SU-DHL-6 (cell line): ENCODE data around the gene CDSN.

Source experiments
- H2AFZ ChIP-seq: fragments of 200-600 bp; sonication (generic); 2 replicates; pipeline ENCODE4 v1.6.1; 2014; ENCODE audit warnings: low read depth, mild to moderate bottlenecking, moderate library complexity, mixed read lengths, antibody characterized with exemption, low read length; ENCODE audit not compliant: severe bottlenecking
- H3F3A ChIP-seq: fragments of 200-600 bp; shearing (Covaris generic); 2 replicates; pipeline ENCODE4 v1.6.0; 2016; ENCODE audit warnings: antibody characterized with exemption, mild to moderate bottlenecking; ENCODE audit not compliant: insufficient read depth
- H3K27ac ChIP-seq: fragments of 200-600 bp; sonication (generic); 2 replicates; pipeline ENCODE4 v1.5.1; 2016; ENCODE audit warnings: low read depth, mild to moderate bottlenecking, low read length, moderate library complexity, mixed read lengths
- H3K27me3 ChIP-seq: fragments of 200-600 bp; sonication (generic), shearing (Covaris generic); 2 replicates; pipeline ENCODE4 v1.6.0; 2014; ENCODE audit warnings: mild to moderate bottlenecking, low read length
- H3K36me3 ChIP-seq: fragments of 200-600 bp; sonication (generic); 2 replicates; pipeline ENCODE4 v1.6.1; 2014; ENCODE audit warnings: mild to moderate bottlenecking, low read length, mixed read lengths
- H3K4me2 ChIP-seq: fragments of 300-600, 200-600 bp; shearing (Covaris generic), sonication (generic); 2 replicates; pipeline ENCODE4 v1.6.0; 2014; ENCODE audit warnings: low read length, low read depth, mild to moderate bottlenecking; ENCODE audit not compliant: poor library complexity, severe bottlenecking
- H3K4me3 ChIP-seq: fragments of 200-600 bp; sonication (generic); 2 replicates; pipeline ENCODE4 v1.5.1; 2014; ENCODE audit warnings: antibody characterized with exemption, low read length, mild to moderate bottlenecking, mixed read lengths; ENCODE audit not compliant: insufficient read depth, poor library complexity, severe bottlenecking
- H3K79me2 ChIP-seq: fragments of 200-600 bp; sonication (generic); 2 replicates; pipeline ENCODE4 v1.6.1; 2014; ENCODE audit warnings: mild to moderate bottlenecking, low read length, moderate library complexity; ENCODE audit not compliant: insufficient read depth
- H3K9ac ChIP-seq: fragments of 200-600 bp; sonication (generic); 2 replicates; pipeline ENCODE4 v1.7.0; 2014; ENCODE audit warnings: mild to moderate bottlenecking, low read length
- H3K9me2 ChIP-seq: fragments of 200-600 bp; sonication (generic); replicated peaks from 2 replicates; pipeline ENCODE4 v1.6.1; 2014; ENCODE audit warnings: low read length; ENCODE audit not compliant: insufficient read depth
- H3K9me3 ChIP-seq: fragments of 200-600 bp; sonication (generic); 2 replicates; pipeline ENCODE4 v1.6.1; 2014; ENCODE audit warnings: low read length, mixed read lengths; ENCODE audit not compliant: insufficient read depth
- H4K20me1 ChIP-seq: fragments of 200-600 bp; sonication (generic); 2 replicates; pipeline ENCODE4 v1.6.1; 2014; ENCODE audit warnings: low read depth, mild to moderate bottlenecking, antibody characterized with exemption, low read length, moderate library complexity, mixed read lengths
- EZH2phosphoT487 ChIP-seq: fragments of 200-600 bp; sonication (generic), shearing (Covaris generic); conservative IDR thresholded peaks from 2 replicates; pipeline ENCODE4 v1.6.1; 2018; ENCODE audit warnings: mild to moderate bottlenecking, antibody characterized with exemption, low read length, moderate library complexity, mixed read lengths
- TF ChIP-seq, protein P1 (sequence below): fragments of 200-600 bp; sonication (generic); IDR thresholded peaks from one replicate; pipeline ENCODE4 v1.5.1; 2017; ENCODE audit warnings: antibody characterized with exemption, mild to moderate bottlenecking, low read length, moderate library complexity; ENCODE audit not compliant: insufficient read depth, poor library complexity, severe bottlenecking

CDSN gene

DNA sequence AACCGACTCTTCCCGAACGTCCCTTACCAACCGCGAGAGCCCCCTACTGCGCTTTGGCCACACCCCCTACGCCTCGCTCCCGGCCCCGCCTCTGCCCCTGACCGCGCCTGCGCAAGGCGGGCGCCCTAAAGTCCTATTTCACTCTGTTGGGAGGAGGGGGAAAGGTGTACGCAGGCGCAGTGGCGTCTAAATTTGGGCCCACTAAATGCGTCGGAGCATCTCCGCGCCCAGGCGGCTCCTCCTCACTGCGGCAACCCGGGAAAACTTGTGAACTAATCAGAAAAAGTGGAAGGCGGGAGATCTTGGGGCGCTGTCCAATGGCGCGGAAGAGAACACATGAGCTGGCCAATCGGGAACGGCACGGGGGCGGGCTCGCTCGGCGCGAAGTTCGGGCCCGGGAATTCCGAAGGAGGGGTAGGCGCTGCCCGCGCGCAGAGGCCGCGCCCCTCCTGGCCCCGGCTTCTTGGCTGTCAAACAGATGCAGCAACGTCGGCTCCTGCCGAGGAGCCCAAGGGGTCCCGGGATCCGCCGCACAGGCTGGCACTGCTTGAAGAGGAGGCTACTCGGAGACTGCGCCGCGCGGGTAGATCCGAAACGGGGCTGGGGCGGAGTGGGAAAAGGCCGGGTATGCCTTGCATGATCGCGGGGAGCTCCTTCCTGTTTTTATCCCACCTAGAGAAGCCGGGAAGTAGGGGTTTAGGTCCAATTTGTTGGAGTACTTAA, 38.1 kb upstream of the CDSN start, which contains the start of gene TCF19:
TCF19 (plus strand) TSS at position 450 of the 723 bp plus-strand sequence. CDS start 881 bp downstream, outside the sequence.
- peak within 1 kb of the TSS; percentile 79 for H2AFZ ChIP-seq
- peak within 1 kb of the TSS; percentile 60 for H3K27ac ChIP-seq

DNA sequence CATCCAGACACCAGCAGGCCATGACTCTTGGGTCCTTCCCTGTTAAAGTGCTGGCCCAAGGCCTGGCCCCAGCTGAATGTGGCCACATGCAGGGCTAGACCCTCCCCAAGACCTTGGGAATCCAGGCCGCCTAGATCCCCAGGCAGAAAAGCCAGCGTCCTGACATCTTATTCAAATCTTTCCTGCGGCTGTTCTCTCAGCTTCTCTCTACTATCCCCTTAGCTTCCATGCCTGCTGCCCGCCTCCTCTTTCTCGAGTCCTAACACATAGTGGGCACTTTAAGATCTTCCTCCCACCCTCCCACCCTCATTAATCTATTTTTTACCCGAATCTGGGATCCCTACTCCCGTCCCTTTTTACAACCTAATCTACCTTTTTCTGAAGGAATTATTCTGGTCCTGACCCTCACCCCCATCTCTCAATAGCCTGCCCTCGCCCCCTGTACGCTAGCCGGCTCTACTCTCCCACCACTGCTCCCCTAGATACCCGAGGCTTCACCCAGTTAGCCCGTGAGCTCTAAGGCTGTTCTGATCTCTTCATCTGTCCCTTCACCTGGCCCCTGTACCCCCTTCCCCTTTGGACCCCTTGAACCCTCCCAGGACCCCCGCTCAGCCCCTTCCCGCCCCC, 37.4 kb upstream of the CDSN start, which contains the start of gene CCHCR1:
CCHCR1 (minus strand) TSS at position 290 of the 627 bp plus-strand sequence; CDS start at position 88, 202 bp downstream.
- Histone ChIP-seq H3K9ac (peak within 1 kb of the TSS; percentile 76), H3K4me2 (peak within 1 kb of the TSS; percentile 80), H2AFZ (peak within 1 kb of the TSS; percentile 79), H3K36me3 (peaks cover 15% of the 10 kb centered on the region; the same call in 1 of the 2 replicates), H3K4me3 (peak within 1 kb of the TSS; percentile 89), H3K79me2 (peaks cover 26% of the 10 kb centered on the region), H3K9me2 (no peaks in the 10 kb centered on the region), H3K9me3 (no peaks in the 10 kb centered on the region), H3F3A (no peaks in the 10 kb centered on the region), H4K20me1 (peaks cover 3% of the 10 kb centered on the region; the same call in 1 of the 2 replicates), H3K27ac (peak within 1 kb of the TSS; percentile 60), H3K27me3 (no peaks in the 10 kb centered on the region)
- TF ChIP-seq, protein P1, sequence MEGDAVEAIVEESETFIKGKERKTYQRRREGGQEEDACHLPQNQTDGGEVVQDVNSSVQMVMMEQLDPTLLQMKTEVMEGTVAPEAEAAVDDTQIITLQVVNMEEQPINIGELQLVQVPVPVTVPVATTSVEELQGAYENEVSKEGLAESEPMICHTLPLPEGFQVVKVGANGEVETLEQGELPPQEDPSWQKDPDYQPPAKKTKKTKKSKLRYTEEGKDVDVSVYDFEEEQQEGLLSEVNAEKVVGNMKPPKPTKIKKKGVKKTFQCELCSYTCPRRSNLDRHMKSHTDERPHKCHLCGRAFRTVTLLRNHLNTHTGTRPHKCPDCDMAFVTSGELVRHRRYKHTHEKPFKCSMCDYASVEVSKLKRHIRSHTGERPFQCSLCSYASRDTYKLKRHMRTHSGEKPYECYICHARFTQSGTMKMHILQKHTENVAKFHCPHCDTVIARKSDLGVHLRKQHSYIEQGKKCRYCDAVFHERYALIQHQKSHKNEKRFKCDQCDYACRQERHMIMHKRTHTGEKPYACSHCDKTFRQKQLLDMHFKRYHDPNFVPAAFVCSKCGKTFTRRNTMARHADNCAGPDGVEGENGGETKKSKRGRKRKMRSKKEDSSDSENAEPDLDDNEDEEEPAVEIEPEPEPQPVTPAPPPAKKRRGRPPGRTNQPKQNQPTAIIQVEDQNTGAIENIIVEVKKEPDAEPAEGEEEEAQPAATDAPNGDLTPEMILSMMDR, result no peak
- TF ChIP-seq EZH2phosphoT487, result no peak

More for the DNA sequence above, 38.1 kb upstream of the CDSN start, which contains the start of gene TCF19:
- Histone ChIP-seq H3K79me2 (peaks cover 26% of the 10 kb centered on the region), H3K9me3 (no peaks in the 10 kb centered on the region), H3F3A (no peaks in the 10 kb centered on the region), H3K9ac (peak within 1 kb of the TSS; percentile 76), H4K20me1 (peaks cover 3% of the 10 kb centered on the region; the same call in 1 of the 2 replicates), H3K27me3 (no peaks in the 10 kb centered on the region), H3K4me2 (peak within 1 kb of the TSS; percentile 80), H3K36me3 (peaks cover 15% of the 10 kb centered on the region; the same call in 1 of the 2 replicates), H3K4me3 (peak within 1 kb of the TSS; percentile 89), H3K9me2 (no peaks in the 10 kb centered on the region)
- no peak for TF ChIP-seq EZH2phosphoT487
- TF ChIP-seq, protein P1, result no peak

DNA sequence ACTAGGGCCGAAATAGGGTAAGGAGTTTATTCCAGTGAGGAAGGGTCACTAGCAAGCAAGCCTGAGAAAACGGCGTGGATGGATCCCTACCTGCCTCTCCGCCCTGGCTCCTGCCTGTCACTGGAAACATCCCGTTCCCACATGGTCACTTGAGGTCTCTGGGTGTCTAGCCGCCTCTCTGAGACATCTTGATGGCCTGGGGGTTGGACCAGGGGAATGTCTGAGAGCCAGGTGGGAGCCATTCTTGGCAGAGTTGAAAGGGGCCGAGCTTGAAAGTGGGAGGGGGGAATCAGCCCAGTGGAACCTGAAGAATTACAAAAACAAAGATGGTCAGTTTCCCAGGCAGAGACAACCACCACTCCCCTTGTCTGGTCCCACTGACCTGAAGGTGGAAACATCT, 36.4 kb upstream of the CDSN start:
- Histone ChIP-seq H3K9ac (peak overlapping the region; percentile 76), H3K79me2 (peaks cover 26% of the 10 kb centered on the region), H2AFZ (no peak overlapping the region), H4K20me1 (peaks cover 3% of the 10 kb centered on the region; the same call in 1 of the 2 replicates), H3K9me3 (no peaks in the 10 kb centered on the region), H3K27me3 (no peaks in the 10 kb centered on the region), H3K36me3 (peaks cover 9% of the 10 kb centered on the region; the same call in 1 of the 2 replicates), H3K27ac (no peak overlapping the region), H3K4me2 (peak overlapping the region; percentile 80), H3K9me2 (no peaks in the 10 kb centered on the region), H3F3A (no peaks in the 10 kb centered on the region), H3K4me3 (peak overlapping the region; percentile 89)
- no peak for TF ChIP-seq EZH2phosphoT487
- TF ChIP-seq, protein P1, result no peak
